ENCODE measurements around the gene PITPNB.

DNA sequence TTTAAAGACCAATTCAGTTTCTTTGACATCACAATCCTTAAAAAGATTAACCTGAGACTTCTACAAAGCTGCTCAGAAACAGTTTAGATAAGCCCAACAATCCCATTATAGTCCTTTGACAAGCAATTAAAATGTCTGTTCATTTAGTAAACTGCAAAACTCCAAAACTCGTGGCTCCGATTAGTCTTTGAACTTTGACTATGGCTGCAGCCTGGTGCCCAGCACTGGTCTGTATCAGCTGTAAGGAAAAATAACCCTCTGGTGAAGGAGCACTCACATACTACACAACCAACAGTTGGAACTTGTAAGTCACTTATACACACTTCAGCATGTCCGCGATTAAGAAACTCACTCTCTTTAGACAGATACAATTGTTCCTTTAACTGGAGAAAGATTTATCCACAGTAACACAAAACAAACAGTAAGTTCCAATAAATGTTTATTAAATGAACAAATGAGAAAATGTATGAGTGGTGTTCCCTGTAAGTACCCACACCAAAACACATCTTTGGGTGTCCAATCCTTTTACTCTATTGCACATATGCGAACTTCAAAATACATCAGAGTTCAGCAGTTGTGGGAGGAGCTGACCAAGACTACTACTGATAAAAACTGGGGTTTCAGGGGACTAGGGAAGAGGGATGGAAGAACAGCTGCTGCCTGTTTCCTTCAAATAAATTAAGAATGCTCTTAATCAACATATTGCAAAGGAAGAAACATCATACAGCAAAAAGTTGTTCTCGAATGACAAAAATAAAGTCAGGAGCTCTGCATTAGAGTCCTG lies 36.4 kb downstream of the PITPNB start:
- TF ChIP-seq MLLT10 (CRISPR knock-in tag; IDR thresholded peaks at IDR 0.05) (no peak), ETV6 (CRISPR knock-in tag; conservative IDR thresholded peaks at IDR 0.05) (no peak), POLR2G (IDR thresholded peaks at IDR 0.05; ENCODE audit: low read depth, low read length) (no peak)
